DMS114 treated with DMSO at 0.1 percent for 48 hours (cell line): Measurements from ENCODE around the gene OLR1.

Experiments used
- DNase-seq: peaks from one replicate; lab custom pipeline; 2025; ENCODE audit not compliant: unreplicated experiment; lab: John Stamatoyannopoulos, UW

The OLR1 gene

GRCh38 chr12:10110256-10110844 lies 61.6 kb downstream of the OLR1 start:
- DNase-seq = no peak
